HL-60 (cell line): ENCODE measurements around the gene SLC30A1.

Source experiments
- GABPA ChIP-seq: IDR thresholded peaks from 2 replicates; pipeline ENCODE4 v1.6.1; 2012; ENCODE audit warnings: low read depth
- POLR2AphosphoS5 ChIP-seq: IDR thresholded peaks from 2 replicates; pipeline ENCODE4 v1.6.1; 2012; ENCODE audit warnings: low read depth
- SPI1 ChIP-seq: IDR thresholded peaks from 2 replicates; pipeline ENCODE4 v1.6.1; 2012; ENCODE audit warnings: low read depth, mild to moderate bottlenecking, borderline replicate concordance
- TF ChIP-seq, protein P1 (sequence below): IDR thresholded peaks from one replicate; pipeline ENCODE4 v1.5.1; 2011; ENCODE audit warnings: low read length, control low read depth, inconsistent platforms; ENCODE audit not compliant: insufficient read depth
- TF ChIP-seq, protein P2 (sequence below): IDR thresholded peaks from 2 replicates; pipeline ENCODE4 v1.6.1; 2012; ENCODE audit warnings: low read depth; ENCODE audit not compliant: insufficient replicate concordance

DNA sequence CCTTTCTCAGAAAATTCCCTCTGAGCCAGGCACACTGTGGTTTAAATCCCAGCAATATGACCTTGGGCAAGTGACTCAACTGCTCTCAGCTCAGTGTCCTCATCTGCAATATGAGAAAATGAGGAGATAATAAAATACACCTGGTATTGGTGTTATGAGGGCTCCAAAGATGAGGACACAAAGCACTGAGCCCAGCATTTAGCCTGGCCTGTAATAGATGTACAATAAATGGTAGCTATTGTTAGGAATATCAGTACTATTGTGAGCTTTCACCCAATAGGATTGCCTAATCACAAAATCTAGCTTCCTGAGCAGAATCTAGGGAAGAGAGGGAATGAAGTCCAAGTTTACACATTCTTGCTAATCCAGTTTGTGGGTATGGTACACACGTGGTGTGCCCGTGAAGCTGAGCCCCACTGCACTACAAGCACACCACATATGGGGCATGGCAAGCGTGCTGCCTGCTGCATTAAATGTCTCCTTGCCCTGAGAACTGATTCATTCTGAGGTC, 24.3 kb upstream of the SLC30A1 start:
- TF ChIP-seq, protein P1, sequence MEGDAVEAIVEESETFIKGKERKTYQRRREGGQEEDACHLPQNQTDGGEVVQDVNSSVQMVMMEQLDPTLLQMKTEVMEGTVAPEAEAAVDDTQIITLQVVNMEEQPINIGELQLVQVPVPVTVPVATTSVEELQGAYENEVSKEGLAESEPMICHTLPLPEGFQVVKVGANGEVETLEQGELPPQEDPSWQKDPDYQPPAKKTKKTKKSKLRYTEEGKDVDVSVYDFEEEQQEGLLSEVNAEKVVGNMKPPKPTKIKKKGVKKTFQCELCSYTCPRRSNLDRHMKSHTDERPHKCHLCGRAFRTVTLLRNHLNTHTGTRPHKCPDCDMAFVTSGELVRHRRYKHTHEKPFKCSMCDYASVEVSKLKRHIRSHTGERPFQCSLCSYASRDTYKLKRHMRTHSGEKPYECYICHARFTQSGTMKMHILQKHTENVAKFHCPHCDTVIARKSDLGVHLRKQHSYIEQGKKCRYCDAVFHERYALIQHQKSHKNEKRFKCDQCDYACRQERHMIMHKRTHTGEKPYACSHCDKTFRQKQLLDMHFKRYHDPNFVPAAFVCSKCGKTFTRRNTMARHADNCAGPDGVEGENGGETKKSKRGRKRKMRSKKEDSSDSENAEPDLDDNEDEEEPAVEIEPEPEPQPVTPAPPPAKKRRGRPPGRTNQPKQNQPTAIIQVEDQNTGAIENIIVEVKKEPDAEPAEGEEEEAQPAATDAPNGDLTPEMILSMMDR, result no peak
- TF ChIP-seq, protein P2, sequence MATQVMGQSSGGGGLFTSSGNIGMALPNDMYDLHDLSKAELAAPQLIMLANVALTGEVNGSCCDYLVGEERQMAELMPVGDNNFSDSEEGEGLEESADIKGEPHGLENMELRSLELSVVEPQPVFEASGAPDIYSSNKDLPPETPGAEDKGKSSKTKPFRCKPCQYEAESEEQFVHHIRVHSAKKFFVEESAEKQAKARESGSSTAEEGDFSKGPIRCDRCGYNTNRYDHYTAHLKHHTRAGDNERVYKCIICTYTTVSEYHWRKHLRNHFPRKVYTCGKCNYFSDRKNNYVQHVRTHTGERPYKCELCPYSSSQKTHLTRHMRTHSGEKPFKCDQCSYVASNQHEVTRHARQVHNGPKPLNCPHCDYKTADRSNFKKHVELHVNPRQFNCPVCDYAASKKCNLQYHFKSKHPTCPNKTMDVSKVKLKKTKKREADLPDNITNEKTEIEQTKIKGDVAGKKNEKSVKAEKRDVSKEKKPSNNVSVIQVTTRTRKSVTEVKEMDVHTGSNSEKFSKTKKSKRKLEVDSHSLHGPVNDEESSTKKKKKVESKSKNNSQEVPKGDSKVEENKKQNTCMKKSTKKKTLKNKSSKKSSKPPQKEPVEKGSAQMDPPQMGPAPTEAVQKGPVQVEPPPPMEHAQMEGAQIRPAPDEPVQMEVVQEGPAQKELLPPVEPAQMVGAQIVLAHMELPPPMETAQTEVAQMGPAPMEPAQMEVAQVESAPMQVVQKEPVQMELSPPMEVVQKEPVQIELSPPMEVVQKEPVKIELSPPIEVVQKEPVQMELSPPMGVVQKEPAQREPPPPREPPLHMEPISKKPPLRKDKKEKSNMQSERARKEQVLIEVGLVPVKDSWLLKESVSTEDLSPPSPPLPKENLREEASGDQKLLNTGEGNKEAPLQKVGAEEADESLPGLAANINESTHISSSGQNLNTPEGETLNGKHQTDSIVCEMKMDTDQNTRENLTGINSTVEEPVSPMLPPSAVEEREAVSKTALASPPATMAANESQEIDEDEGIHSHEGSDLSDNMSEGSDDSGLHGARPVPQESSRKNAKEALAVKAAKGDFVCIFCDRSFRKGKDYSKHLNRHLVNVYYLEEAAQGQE, result no peak
- TF ChIP-seq GABPA, result no peak
- no peak for TF ChIP-seq POLR2AphosphoS5
- TF ChIP-seq SPI1, result no peak
